Loucy (cell line): ENCODE measurements around the gene MCC.

Experiments
- H2AFZ ChIP-seq: fragments of 200-600 bp; sonication (generic); 2 replicates; pipeline ENCODE4 v1.6.0; 2016; ENCODE audit warnings: antibody characterized with exemption, mild to moderate bottlenecking, low read length, moderate library complexity
- H3F3A ChIP-seq: fragments of 200-600 bp; 2 replicates; pipeline ENCODE4 v1.6.0; 2016; ENCODE audit warnings: antibody characterized with exemption, low read depth, mild to moderate bottlenecking
- H3K27me3 ChIP-seq: fragments of 200-600 bp; sonication (generic); 2 replicates; pipeline ENCODE4 v1.6.1; 2014; ENCODE audit warnings: low read length, mild to moderate bottlenecking; ENCODE audit not compliant: insufficient read depth, poor library complexity, severe bottlenecking
- H3K36me3 ChIP-seq: fragments of 200-600 bp; sonication (generic); 2 replicates; pipeline ENCODE4 v1.6.1; 2016; ENCODE audit warnings: low read length; ENCODE audit not compliant: insufficient read depth
- H3K4me1 ChIP-seq: fragments of 200-600 bp; sonication (generic); 2 replicates; pipeline ENCODE4 v1.5.1; 2014; ENCODE audit warnings: low read length, mild to moderate bottlenecking; ENCODE audit not compliant: insufficient read depth, poor library complexity, severe bottlenecking
- H3K4me2 ChIP-seq: fragments of 200-600 bp; sonication (generic); 2 replicates; pipeline ENCODE4 v1.6.0; 2014; ENCODE audit warnings: antibody characterized with exemption, low read length, low read depth, mild to moderate bottlenecking; ENCODE audit not compliant: poor library complexity, severe bottlenecking
- H3K4me3 ChIP-seq: fragments of 200-600 bp; sonication (generic); 2 replicates; pipeline ENCODE4 v1.5.1; 2014; ENCODE audit warnings: low read length, mild to moderate bottlenecking, mixed read lengths; ENCODE audit not compliant: poor library complexity, severe bottlenecking
- H3K79me2 ChIP-seq: fragments of 200-600 bp; sonication (generic); 2 replicates; pipeline ENCODE4 v1.6.1; 2014; ENCODE audit warnings: low read length; ENCODE audit not compliant: insufficient read depth
- H3K9ac ChIP-seq: fragments of 200-600 bp; sonication (generic); 2 replicates; pipeline ENCODE4 v1.6.0; 2014; ENCODE audit warnings: mild to moderate bottlenecking, low read depth, low read length, moderate library complexity; ENCODE audit not compliant: poor library complexity, severe bottlenecking
- H3K9me2 ChIP-seq: fragments of 200-600 bp; sonication (generic); replicated peaks from 2 replicates; pipeline ENCODE4 v1.6.1; 2016; ENCODE audit warnings: low read depth, low read length, mixed read lengths
- H3K9me3 ChIP-seq: fragments of 200-600 bp; sonication (generic); 2 replicates; pipeline ENCODE4 v1.6.1; 2014; ENCODE audit warnings: mild to moderate bottlenecking, antibody characterized with exemption, low read length, low read depth; ENCODE audit not compliant: insufficient read depth
- H4K20me1 ChIP-seq: fragments of 200-600 bp; sonication (generic); 2 replicates; pipeline ENCODE4 v1.6.0; 2014; ENCODE audit warnings: antibody characterized with exemption, low read length, mild to moderate bottlenecking; ENCODE audit not compliant: insufficient read depth, poor library complexity, severe bottlenecking
- CTCF ChIP-seq: fragments of 200-600 bp; sonication (generic); conservative IDR thresholded peaks from 2 replicates; pipeline ENCODE4 v1.5.1; 2014; ENCODE audit warnings: mild to moderate bottlenecking, antibody characterized with exemption, low read length
- EZH2phosphoT487 ChIP-seq: fragments of 200-600 bp; IDR thresholded peaks from 2 replicates; pipeline ENCODE4 v1.6.1; 2018; ENCODE audit warnings: antibody characterized with exemption, mild to moderate bottlenecking, moderate library complexity, borderline replicate concordance

Gene MCC

GRCh38 chr5:113085880-113086409 is 402.3 kb downstream of the MCC start:
- no peaks in the 10 kb centered on the region for H3K79me2 ChIP-seq
- H3K4me3 ChIP-seq: no peak overlapping the region
- no peaks in the 10 kb centered on the region for H3K4me1 ChIP-seq
- no peaks in the 10 kb centered on the region for H3K27me3 ChIP-seq
- H3K9me3 ChIP-seq: no peaks in the 10 kb centered on the region
- no peaks in the 10 kb centered on the region for H3F3A ChIP-seq
- peaks cover 5% of the 10 kb centered on the region; the same call in 1 of the 2 replicates for H3K36me3 ChIP-seq
- no peaks in the 10 kb centered on the region for H4K20me1 ChIP-seq
- H3K9ac ChIP-seq: no peak overlapping the region
- H2AFZ ChIP-seq: no peak overlapping the region
- TF ChIP-seq EZH2phosphoT487 (no peak), CTCF (no peak)
- H3K9me2 ChIP-seq: no peaks in the 10 kb centered on the region
- no peak overlapping the region for H3K4me2 ChIP-seq

GRCh38 chr5:113085084-113085414 is 403.2 kb downstream of the MCC start:
- Histone ChIP-seq H2AFZ (no peak overlapping the region), H3F3A (no peaks in the 10 kb centered on the region), H3K9me2 (no peaks in the 10 kb centered on the region), H3K27me3 (no peaks in the 10 kb centered on the region), H3K79me2 (no peaks in the 10 kb centered on the region), H3K4me2 (no peak overlapping the region), H3K9me3 (no peaks in the 10 kb centered on the region), H3K4me3 (no peak overlapping the region), H3K36me3 (peaks cover 5% of the 10 kb centered on the region; the same call in 1 of the 2 replicates), H3K9ac (no peak overlapping the region), H4K20me1 (no peaks in the 10 kb centered on the region), H3K4me1 (no peaks in the 10 kb centered on the region)
- no peak for TF ChIP-seq EZH2phosphoT487
- no peak for TF ChIP-seq CTCF

GRCh38 chr5:113084402-113085083 is 403.7 kb downstream of the MCC start:
- no peaks in the 10 kb centered on the region for H3K9me3 ChIP-seq
- no peak overlapping the region for H3K4me3 ChIP-seq
- no peaks in the 10 kb centered on the region for H4K20me1 ChIP-seq
- TF ChIP-seq EZH2phosphoT487: no peak
- TF ChIP-seq CTCF: no peak
- no peak overlapping the region for H3K9ac ChIP-seq
- H3K36me3 ChIP-seq: peaks cover 5% of the 10 kb centered on the region; the same call in 1 of the 2 replicates
- no peak overlapping the region for H2AFZ ChIP-seq
- no peaks in the 10 kb centered on the region for H3K27me3 ChIP-seq
- no peaks in the 10 kb centered on the region for H3K9me2 ChIP-seq
- no peak overlapping the region for H3K4me2 ChIP-seq
- no peaks in the 10 kb centered on the region for H3K79me2 ChIP-seq
- no peaks in the 10 kb centered on the region for H3F3A ChIP-seq
- H3K4me1 ChIP-seq: no peaks in the 10 kb centered on the region
